BE2C (cell line): Measurements from ENCODE around the gene PDCD1.

Experiments
- DNase-seq: peaks from one replicate; pipeline ENCODE4 v3.0.0-alpha.2; 2020
- H3K27me3 ChIP-seq: fragments of 250-450 bp; sonication (Bioruptor Pico); 2 replicates; pipeline ENCODE4 v1.5.1; 2020; ENCODE audit warnings: mild to moderate bottlenecking
- H3K36me3 ChIP-seq: fragments of 250-450 bp; sonication (Bioruptor Pico); 2 replicates; pipeline ENCODE4 v1.5.1; 2020; ENCODE audit warnings: mild to moderate bottlenecking
- H3K4me1 ChIP-seq: fragments of 250-450 bp; sonication (Bioruptor Pico); 2 replicates; pipeline ENCODE4 v1.5.1; 2020
- H3K4me3 ChIP-seq: 2 replicates; pipeline ENCODE4 v1.5.1; 2011; ENCODE audit warnings: low read depth, low read length
- H3K9me3 ChIP-seq: fragments of 250-450 bp; sonication (Bioruptor Pico); 2 replicates; pipeline ENCODE4 v1.5.1; 2020
- TF ChIP-seq, protein P1 (sequence below): IDR thresholded peaks from 2 replicates; pipeline ENCODE4 v1.5.1; 2012; ENCODE audit warnings: mild to moderate bottlenecking, low read depth, low read length

PDCD1 gene

DNA sequence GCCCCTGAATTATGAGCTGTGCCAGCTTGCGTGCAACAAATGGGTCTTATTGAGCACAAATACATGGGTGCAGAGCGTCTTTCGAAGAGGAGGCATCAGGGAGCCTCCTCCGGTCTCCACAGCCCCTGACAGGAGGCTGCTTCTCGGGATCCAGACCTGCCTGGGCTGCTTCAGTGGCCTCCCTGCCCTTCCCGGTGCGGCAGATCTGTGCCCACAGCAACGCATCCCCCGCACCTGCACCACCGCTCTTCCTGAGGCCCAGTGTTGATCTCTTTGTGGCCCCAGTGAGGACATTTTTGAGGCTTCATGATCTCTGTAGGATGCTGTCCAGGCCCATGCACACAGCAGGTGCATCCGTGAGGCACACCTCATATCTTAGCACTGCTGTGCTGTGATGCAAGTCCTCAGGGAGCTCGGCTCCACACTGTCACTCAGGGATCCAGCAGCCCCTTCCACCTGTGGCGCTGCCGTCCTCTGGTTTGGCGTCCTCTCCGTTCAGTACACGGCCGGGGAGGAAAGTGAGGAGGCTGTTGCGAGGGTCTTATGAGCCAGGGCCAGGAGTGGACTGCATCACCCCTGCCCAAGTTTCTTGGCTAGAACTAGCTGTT lies 28.2 kb upstream of the PDCD1 start:
- H3K27me3 ChIP-seq: no peaks in the 10 kb centered on the region
- H3K36me3 ChIP-seq: no peaks in the 10 kb centered on the region; the same call in 1 of the 2 replicates
- no peak overlapping the region for H3K4me3 ChIP-seq
- H3K9me3 ChIP-seq: no peaks in the 10 kb centered on the region
- DNase-seq: peak; percentile 4
- TF ChIP-seq, protein P1, sequence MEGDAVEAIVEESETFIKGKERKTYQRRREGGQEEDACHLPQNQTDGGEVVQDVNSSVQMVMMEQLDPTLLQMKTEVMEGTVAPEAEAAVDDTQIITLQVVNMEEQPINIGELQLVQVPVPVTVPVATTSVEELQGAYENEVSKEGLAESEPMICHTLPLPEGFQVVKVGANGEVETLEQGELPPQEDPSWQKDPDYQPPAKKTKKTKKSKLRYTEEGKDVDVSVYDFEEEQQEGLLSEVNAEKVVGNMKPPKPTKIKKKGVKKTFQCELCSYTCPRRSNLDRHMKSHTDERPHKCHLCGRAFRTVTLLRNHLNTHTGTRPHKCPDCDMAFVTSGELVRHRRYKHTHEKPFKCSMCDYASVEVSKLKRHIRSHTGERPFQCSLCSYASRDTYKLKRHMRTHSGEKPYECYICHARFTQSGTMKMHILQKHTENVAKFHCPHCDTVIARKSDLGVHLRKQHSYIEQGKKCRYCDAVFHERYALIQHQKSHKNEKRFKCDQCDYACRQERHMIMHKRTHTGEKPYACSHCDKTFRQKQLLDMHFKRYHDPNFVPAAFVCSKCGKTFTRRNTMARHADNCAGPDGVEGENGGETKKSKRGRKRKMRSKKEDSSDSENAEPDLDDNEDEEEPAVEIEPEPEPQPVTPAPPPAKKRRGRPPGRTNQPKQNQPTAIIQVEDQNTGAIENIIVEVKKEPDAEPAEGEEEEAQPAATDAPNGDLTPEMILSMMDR: no peak
- H3K4me1 ChIP-seq: peaks cover 10% of the 10 kb centered on the region

DNA sequence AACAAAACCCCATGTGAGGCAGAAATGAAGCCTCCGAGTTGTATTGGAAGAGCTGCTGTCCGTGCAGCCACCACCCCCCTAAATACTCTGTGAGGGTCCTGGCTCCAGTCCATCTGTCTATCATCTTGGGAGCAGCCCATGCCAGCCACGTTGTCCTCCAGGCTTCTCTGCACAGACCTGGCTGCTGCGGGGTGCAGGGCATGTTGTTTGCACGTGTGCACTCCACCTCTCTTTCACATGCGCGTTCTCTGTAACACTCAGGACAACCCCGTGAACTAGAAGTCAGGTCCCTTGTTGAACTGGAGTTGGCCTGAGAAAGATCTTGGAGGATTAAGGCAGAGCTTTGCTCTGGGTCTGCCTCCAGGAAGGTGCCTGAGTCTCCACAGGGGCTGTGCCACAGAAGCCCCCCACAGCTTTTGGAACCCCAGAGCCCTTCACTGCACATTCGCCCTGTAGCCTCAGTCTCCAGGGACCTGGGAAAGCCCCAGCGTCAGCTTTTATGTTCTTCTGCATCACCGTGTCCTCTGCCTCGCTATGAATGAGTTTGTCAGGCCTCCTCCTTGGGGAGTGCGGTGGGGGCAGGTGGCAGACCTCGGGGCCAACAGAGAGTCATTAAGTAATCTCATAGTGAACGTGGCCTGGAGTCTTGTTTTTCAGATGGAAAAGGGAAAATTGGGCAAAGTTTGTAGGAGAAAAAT lies 27.4 kb upstream of the PDCD1 start:
- DNase-seq: peak; percentile 16
- TF ChIP-seq, protein P1: no peak
- H3K9me3 ChIP-seq: no peaks in the 10 kb centered on the region
- H3K27me3 ChIP-seq: no peaks in the 10 kb centered on the region
- no peaks in the 10 kb centered on the region; the same call in 1 of the 2 replicates for H3K36me3 ChIP-seq
- no peak overlapping the region; the same call in 1 of the 2 replicates for H3K4me3 ChIP-seq
- peaks cover 7% of the 10 kb centered on the region for H3K4me1 ChIP-seq

DNA sequence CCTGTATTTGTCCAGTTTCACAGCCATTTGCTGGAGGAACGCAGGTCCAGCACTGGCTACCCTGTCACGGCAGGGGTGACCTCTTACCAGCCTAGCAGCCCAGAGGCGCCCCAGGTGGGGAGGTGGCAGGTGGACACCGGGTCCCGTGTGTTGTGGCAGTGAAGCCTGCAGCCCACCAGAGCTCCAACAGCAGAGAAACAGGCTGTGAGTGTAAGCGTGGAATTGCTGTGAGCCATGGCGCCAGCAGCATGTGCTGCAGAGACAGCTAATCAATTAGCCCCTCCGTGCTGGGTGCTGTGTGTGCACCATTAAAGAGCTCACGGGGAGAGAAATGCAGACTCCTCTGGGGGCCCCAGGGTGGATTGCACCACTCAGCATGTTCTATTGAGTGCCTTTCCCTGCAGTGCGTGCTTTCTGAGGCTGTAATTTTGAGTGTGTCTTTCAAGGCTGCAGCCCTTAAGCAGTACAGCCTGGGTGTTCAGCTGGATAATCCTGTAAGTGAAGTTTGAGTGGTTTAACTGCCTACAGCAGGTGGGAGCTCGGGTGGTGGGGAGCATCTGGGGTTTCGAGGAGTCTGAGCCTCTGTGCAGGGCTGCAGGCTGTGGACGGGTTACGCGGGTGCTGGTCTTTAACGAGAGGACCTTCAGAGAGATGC lies 26.7 kb upstream of the PDCD1 start:
- TF ChIP-seq, protein P1: no peak
- peaks cover 7% of the 10 kb centered on the region for H3K4me1 ChIP-seq
- no peaks in the 10 kb centered on the region; the same call in 1 of the 2 replicates for H3K36me3 ChIP-seq
- H3K4me3 ChIP-seq: no peak overlapping the region
- DNase-seq: peak; percentile 31
- no peaks in the 10 kb centered on the region for H3K9me3 ChIP-seq
- H3K27me3 ChIP-seq: no peaks in the 10 kb centered on the region

DNA sequence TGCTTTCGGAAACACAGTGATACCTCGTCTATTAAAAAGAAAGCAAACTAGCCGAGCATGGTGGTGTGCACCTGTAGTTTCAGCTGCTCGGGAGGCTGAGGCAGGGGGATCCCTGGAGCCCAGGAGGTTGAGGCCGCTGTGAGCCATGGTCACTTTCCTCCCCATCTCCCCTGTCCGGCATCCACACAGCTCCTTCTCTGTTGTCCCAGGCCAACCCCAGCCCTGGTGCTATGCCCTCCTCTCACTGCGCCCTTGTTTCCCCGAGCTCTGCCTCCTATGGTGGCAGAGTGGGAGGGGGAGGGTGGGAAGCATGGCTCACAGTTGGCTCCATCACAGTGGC lies 26.2 kb upstream of the PDCD1 start:
- TF ChIP-seq, protein P1: no peak
- Histone ChIP-seq H3K4me3 (no peak overlapping the region), H3K9me3 (no peaks in the 10 kb centered on the region), H3K4me1 (peaks cover 7% of the 10 kb centered on the region), H3K27me3 (no peaks in the 10 kb centered on the region), H3K36me3 (no peaks in the 10 kb centered on the region; the same call in 1 of the 2 replicates)
- no peak for DNase-seq

DNA sequence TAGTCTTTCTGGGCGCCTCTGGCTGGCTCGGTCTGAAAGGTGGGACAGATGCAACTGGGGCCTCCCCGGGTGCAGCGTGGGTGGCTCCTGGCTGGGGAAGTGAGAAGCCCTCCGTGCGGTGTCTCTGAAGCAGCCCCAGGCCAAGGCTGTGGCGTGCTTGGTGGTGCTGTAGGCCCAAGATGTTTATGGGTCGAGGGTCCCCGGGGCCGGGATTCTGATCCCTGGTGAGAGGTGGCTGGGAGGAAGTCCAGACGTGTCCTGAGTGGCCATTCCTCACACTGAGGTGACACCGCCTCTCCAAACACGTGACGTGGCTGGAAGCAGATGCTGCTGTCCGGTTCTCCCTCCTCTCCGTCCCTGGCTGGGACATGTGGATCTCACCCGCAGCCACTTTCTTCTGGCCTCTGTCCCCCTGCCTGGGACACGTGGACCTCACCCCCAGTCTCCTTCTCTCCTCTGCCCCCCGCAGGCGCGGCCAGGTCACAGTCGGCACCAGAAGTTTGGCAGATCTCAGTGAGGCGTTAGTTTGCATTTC lies 23.5 kb upstream of the PDCD1 start:
- DNase-seq: peak; percentile 60
- TF ChIP-seq, protein P1: peak; percentile 36; the same call in 1 of the 2 replicates
- H3K9me3 ChIP-seq: no peaks in the 10 kb centered on the region
- peak overlapping the region; percentile 65 for H3K4me3 ChIP-seq
- H3K4me1 ChIP-seq: peaks cover 7% of the 10 kb centered on the region
- no peaks in the 10 kb centered on the region; the same call in 1 of the 2 replicates for H3K36me3 ChIP-seq
- no peaks in the 10 kb centered on the region for H3K27me3 ChIP-seq
